H1 (cell line): ENCODE measurements around the gene GADL1. TPM values are rescaled to one million over a fixed set of nuclear protein-coding genes. Genes with fewer than 3 reads are reported as not detected.

Experiments
- CTCF ChIA-PET: fragments of 300-600 bp; sonication (Branson Sonifier 250); formaldehyde crosslinking; loops from one replicate; lab custom pipeline; 2021; ENCODE audit not compliant: partially characterized antibody; lab: Charles Lee
- POLR2A ChIA-PET: fragments of 300-600 bp; sonication (Branson Sonifier 250); formaldehyde crosslinking; loops from one replicate; lab custom pipeline; 2021; ENCODE audit warnings: inconsistent platforms; ENCODE audit not compliant: partially characterized antibody; lab: Charles Lee
- DNase-seq, 2 experiments: peaks; one replicate each; pipeline versions ENCODE4 v3.0.0 to v3.0.0-alpha.2; 2010 to 2022; ENCODE audit warnings: low spot score in 2 of 2, low read depth in 1 of 2, mixed read lengths in 1 of 2
- FAIRE-seq: peaks from 2 replicates; lab custom pipeline; 2011; peaks lifted over from hg19 to GRCh38; lab: Jason Lieb, UNC
- H2AFZ ChIP-seq: 2 replicates; pipeline ENCODE4 v1.8.1; 2012; ENCODE audit warnings: low read length, inconsistent platforms
- H2AK5ac ChIP-seq: 2 replicates; pipeline ENCODE4 v1.6.1; 2013; ENCODE audit warnings: low read depth, low read length
- H2BK120ac ChIP-seq: replicated peaks from 2 replicates; pipeline ENCODE3; 2013; ENCODE audit warnings: low read depth, low read length, inconsistent platforms
- H2BK12ac ChIP-seq: 2 replicates; pipeline ENCODE4 v1.6.1; 2013; ENCODE audit warnings: low read depth, low read length
- H2BK15ac ChIP-seq: 2 replicates; pipeline ENCODE4 v1.6.1; 2013; ENCODE audit warnings: low read length
- H2BK20ac ChIP-seq: 2 replicates; pipeline ENCODE4 v1.6.1; 2013; ENCODE audit warnings: low read length
- H2BK5ac ChIP-seq: 2 replicates; pipeline ENCODE4 v1.6.1; 2013; ENCODE audit warnings: low read depth, low read length
- H3K14ac ChIP-seq: 2 replicates; pipeline ENCODE4 v1.6.1; 2013; ENCODE audit warnings: inconsistent platforms; ENCODE audit not compliant: insufficient read length
- H3K18ac ChIP-seq: 2 replicates; pipeline ENCODE4 v1.6.1; 2013; ENCODE audit warnings: low read length; ENCODE audit errors: extremely low read depth
- H3K23ac ChIP-seq: 2 replicates; pipeline ENCODE4 v1.6.1; 2013; ENCODE audit warnings: inconsistent platforms; ENCODE audit not compliant: insufficient read length
- H3K23me2 ChIP-seq: 2 replicates; pipeline ENCODE4 v1.6.1; 2013; ENCODE audit warnings: low read depth, low read length
- H3K27ac ChIP-seq: 2 replicates; pipeline ENCODE4 v1.6.1; 2011; ENCODE audit warnings: low read depth, low read length, inconsistent platforms
- H3K27me3 ChIP-seq, 4 experiments: replicated peaks in 1 of 4; 1 replicate in 1 of 4; 2 replicates in 3 of 4; pipeline versions ENCODE4 v1.6.1 to v1.8.1; 2011 to 2013; ENCODE audit warnings: low read length in 3 of 4, mild to moderate bottlenecking in 3 of 4, inconsistent platforms in 2 of 4, mixed read lengths in 2 of 4, moderate library complexity in 1 of 4; ENCODE audit not compliant: control insufficient read depth in 3 of 4, insufficient read depth in 3 of 4; ENCODE audit errors: extremely low read depth in 1 of 4
- H3K36me3 ChIP-seq, 4 experiments: 2 replicates each; pipeline versions ENCODE4 v1.6.1 to v1.8.1; 2011 to 2013; ENCODE audit warnings: mild to moderate bottlenecking in 4 of 4, low read length in 3 of 4, moderate library complexity in 2 of 4, control low read depth in 1 of 4, inconsistent platforms in 1 of 4; ENCODE audit not compliant: insufficient read depth in 4 of 4, control insufficient read depth in 2 of 4
- H3K4ac ChIP-seq: replicated peaks from 2 replicates; pipeline ENCODE3; 2013; ENCODE audit warnings: low read length, low read depth, mixed read lengths, inconsistent platforms; ENCODE audit not compliant: insufficient read length
- H3K4me1 ChIP-seq, 4 experiments: replicated peaks in 1 of 4; 1 replicate in 1 of 4; 2 replicates in 3 of 4; pipeline versions ENCODE4 v1.6.1 to v1.8.1; 2011 to 2013; ENCODE audit warnings: low read length in 3 of 4, inconsistent platforms in 2 of 4, mixed read lengths in 1 of 4; ENCODE audit not compliant: insufficient read depth in 4 of 4, control insufficient read depth in 3 of 4
- H3K4me2 ChIP-seq, 2 experiments: 2 replicates each; pipeline versions ENCODE4 v1.6.1 to v1.8.1; 2011 to 2013; ENCODE audit warnings: low read depth in 2 of 2, low read length in 2 of 2, control low read depth in 1 of 2, inconsistent platforms in 1 of 2, mild to moderate bottlenecking in 1 of 2; ENCODE audit not compliant: insufficient read depth in 1 of 2
- H3K4me3 ChIP-seq, 4 experiments: fragments of 200-600, 300-600 bp in 1 of 4; sonication (generic), shearing (Covaris generic), sonication (Bioruptor Twin) in 1 of 4; 2 replicates each; pipeline versions ENCODE4 v1.5.1 to v1.8.1; 2011 to 2016; ENCODE audit warnings: low read length in 4 of 4, low read depth in 3 of 4, control low read depth in 2 of 4, inconsistent platforms in 2 of 4, mild to moderate bottlenecking in 2 of 4, mixed read lengths in 1 of 4, moderate library complexity in 1 of 4; ENCODE audit not compliant: insufficient read depth in 2 of 4; ENCODE audit errors: extremely low read depth in 1 of 4
- H3K56ac ChIP-seq: replicated peaks from 2 replicates; pipeline ENCODE3; 2013; ENCODE audit warnings: low read depth, mild to moderate bottlenecking, mixed read lengths, low read length, inconsistent platforms; ENCODE audit not compliant: insufficient read length
- H3K79me1 ChIP-seq: 2 replicates; pipeline ENCODE4 v1.6.1; 2013; ENCODE audit warnings: low read depth, low read length, control low read depth
- H3K79me2 ChIP-seq, 2 experiments: 2 replicates each; pipeline versions ENCODE4 v1.6.1 to v1.8.1; 2012 to 2013; ENCODE audit warnings: low read length in 2 of 2, mild to moderate bottlenecking in 2 of 2, inconsistent platforms in 1 of 2; ENCODE audit not compliant: insufficient read depth in 2 of 2, control insufficient read depth in 1 of 2
- H3K9ac ChIP-seq, 4 experiments: replicated peaks in 1 of 4; 1 replicate in 1 of 4; 2 replicates in 3 of 4; pipeline versions ENCODE4 v1.6.1 to v1.8.1; 2011 to 2013; ENCODE audit warnings: low read depth in 3 of 4, low read length in 3 of 4, control low read depth in 2 of 4, mild to moderate bottlenecking in 2 of 4, moderate library complexity in 2 of 4, inconsistent platforms in 1 of 4; ENCODE audit errors: extremely low read depth in 1 of 4
- H3K9me3 ChIP-seq, 2 experiments: 2 replicates each; pipeline versions ENCODE4 v1.6.1 to v1.8.1; 2012 to 2013; ENCODE audit warnings: mild to moderate bottlenecking in 2 of 2, moderate library complexity in 2 of 2, control low read depth in 1 of 2, inconsistent platforms in 1 of 2, low read depth in 1 of 2, low read length in 1 of 2, mixed read lengths in 1 of 2; ENCODE audit not compliant: insufficient read depth in 2 of 2
- H4K20me1 ChIP-seq, 2 experiments: replicated peaks in 1 of 2; 2 replicates each; pipeline versions ENCODE3 to v1.8.1; 2011 to 2013; ENCODE audit warnings: inconsistent platforms in 2 of 2, low read length in 2 of 2, mild to moderate bottlenecking in 1 of 2; ENCODE audit not compliant: insufficient read depth in 2 of 2, control insufficient read depth in 1 of 2
- H4K5ac ChIP-seq: 2 replicates; pipeline ENCODE4 v1.6.1; 2013; ENCODE audit warnings: low read length, low read depth, mixed read lengths, inconsistent platforms; ENCODE audit not compliant: insufficient read length
- H4K8ac ChIP-seq: 2 replicates; pipeline ENCODE4 v1.8.0; 2013; ENCODE audit warnings: mild to moderate bottlenecking, moderate library complexity, low read length, inconsistent platforms; ENCODE audit not compliant: insufficient read depth; ENCODE audit errors: extremely low read depth
- H4K91ac ChIP-seq: replicated peaks from 2 replicates; pipeline ENCODE3; 2013; ENCODE audit warnings: low read length, mixed read lengths, inconsistent platforms; ENCODE audit not compliant: insufficient read length
- ASH2L ChIP-seq: fragments of 200-600, 300-600 bp; sonication (generic); IDR thresholded peaks from one replicate; pipeline ENCODE4 v1.7.1; 2017; ENCODE audit warnings: low read length
- BCL11A ChIP-seq, 2 experiments: IDR thresholded peaks; one replicate each; pipeline ENCODE4 v1.6.1; 2011; ENCODE audit warnings: low read depth in 2 of 2, low read length in 2 of 2, mild to moderate bottlenecking in 2 of 2
- CBX8 ChIP-seq: fragments of 300-800, 300-1000 bp; sonication (generic); IDR thresholded peaks from 2 replicates; pipeline ENCODE4 v1.7.1; 2016; ENCODE audit warnings: low read depth, low read length, borderline replicate concordance
- E2F6 ChIP-seq: IDR thresholded peaks from 2 replicates; pipeline ENCODE4 v1.6.1; 2012; ENCODE audit warnings: inconsistent platforms
- HDAC2 ChIP-seq, 2 experiments: fragments of 300-600 bp in 1 of 2; sonication (generic) in 1 of 2; IDR thresholded peaks; 2 replicates each; pipeline ENCODE4 v1.6.1; 2011 to 2012; ENCODE audit warnings: low read depth in 2 of 2, low read length in 2 of 2, mild to moderate bottlenecking in 2 of 2, moderate library complexity in 2 of 2, borderline replicate concordance in 1 of 2, inconsistent platforms in 1 of 2
- HDAC6 ChIP-seq: IDR thresholded peaks from one replicate; pipeline ENCODE4 v1.7.1; 2012; ENCODE audit warnings: low read depth, mild to moderate bottlenecking, inconsistent platforms, low read length, moderate library complexity
- JUN ChIP-seq: IDR thresholded peaks from 2 replicates; pipeline ENCODE4 v1.6.1; 2011; ENCODE audit warnings: low read depth, mild to moderate bottlenecking, improper control_type of control experiment, low read length
- NRF1 ChIP-seq: IDR thresholded peaks from 2 replicates; pipeline ENCODE4 v1.6.1; 2011; ENCODE audit warnings: mild to moderate bottlenecking, low read depth, low read length, improper control_type of control experiment
- RBBP5 ChIP-seq: IDR thresholded peaks from 2 replicates; pipeline ENCODE4 v1.7.1; 2012; ENCODE audit warnings: low read depth, mild to moderate bottlenecking, inconsistent platforms, low read length, moderate library complexity, borderline replicate concordance
- TAF1 ChIP-seq: IDR thresholded peaks from 2 replicates; pipeline ENCODE4 v1.6.1; 2011; ENCODE audit warnings: mild to moderate bottlenecking, low read depth, low read length
- YY1 ChIP-seq: IDR thresholded peaks from 2 replicates; pipeline ENCODE4 v1.6.1; 2011; ENCODE audit warnings: low read depth, mild to moderate bottlenecking, low read length
- WGBS, 2 experiments: shearing (Covaris generic) in 1 of 2; methylation state at CpG; one replicate each; pipeline versions ENCODE4 v1.1.6 to v1.1.7; 2013 to 2015; ENCODE audit warnings: low lambda C conversion rate in 2 of 2, mixed read lengths in 2 of 2, inconsistent platforms in 1 of 2, low coverage in 1 of 2, missing lambda C conversion rate in 1 of 2; ENCODE audit not compliant: insufficient replicate concordance in 2 of 2, insufficient coverage in 1 of 2, insufficient read length in 1 of 2; ENCODE audit errors: extremely low coverage in 1 of 2, missing lambda C conversion rate in 1 of 2; 5-methylcytosine and 5-hydroxymethylcytosine counted together
- polyA plus RNA-seq, 7 experiments: library from polyadenylated mRNA; depleted of rRNA in 3 of 7; stranded (reverse) in 5 of 7; unstranded in 2 of 7; fragments of >200 nt in 5 of 7; fragments of 200-250 nt in 2 of 7; gene quantifications; 1 replicate in 5 of 7; 2 replicates in 1 of 7; 4 replicates in 1 of 7; pipeline versions ENCODE4 v1.2.1 to v1.2.3, GENCODE V29; 2011 to 2013; ENCODE audit warnings: missing spikeins in 2 of 7, mixed read lengths in 2 of 7
- total RNA-seq: library from RNA; stranded (reverse); fragmentation: NEBNext Ultra II Directional; extraction: Animal tissue kit (Norgen Biotek cat#: 25700); gene quantifications from 2 replicates; pipeline ENCODE4 v1.2.1, GENCODE V29; 2021

The GADL1 gene
- total and polyA plus RNA-seq, 2 of the 8 experiments (the other 6 are each of a cell fraction or from before 2014, with no cell fraction given), result 0.03 to 0.30 TPM

GRCh38 chr3:30696896-30697295, 197.6 kb downstream of the GADL1 start:
- Histone ChIP-seq H3K27ac (no peak overlapping the region), H2BK20ac (no peak overlapping the region), H4K5ac (no peak overlapping the region), H2BK5ac (no peak overlapping the region), H3K36me3 (peaks cover 0 to 2% (median 0%) of the 10 kb centered on the region in 4 experiments; a peak in 2 of 8 replicates), H2AFZ (no peak overlapping the region), H3K14ac (no peak overlapping the region), H3K9me3 (peaks cover 1 to 2% of the 10 kb centered on the region in 2 experiments; a peak in 1 of 4 replicates), H3K27me3 (no peaks in the 10 kb centered on the region), H2BK15ac (no peak overlapping the region), H3K9ac (no peak overlapping the region), H3K79me1 (no peaks in the 10 kb centered on the region), H4K91ac (no peak overlapping the region), H3K4me2 (no peak overlapping the region), H3K56ac (no peak overlapping the region), H2BK12ac (no peak overlapping the region), H2BK120ac (no peak overlapping the region), H3K4me1 (peaks cover 0 to 13% (median 5%) of the 10 kb centered on the region in 4 experiments; a peak in 5 of 7 replicates), H4K20me1 (no peaks in the 10 kb centered on the region), H3K23ac (no peak overlapping the region), H3K23me2 (no peaks in the 10 kb centered on the region; the same call in 1 of the 2 replicates), H3K79me2 (no peaks in the 10 kb centered on the region), H3K4me3 (no peak overlapping the region), H3K18ac (no peak overlapping the region), H4K8ac (no peak overlapping the region), H2AK5ac (no peak overlapping the region), H3K4ac (no peak overlapping the region)
- ChIA-PET CTCF (interaction anchor here (0.6 to 6.3 kb wide), 10 partner anchors 9 to 655 kb away, joined by 3 to 60 read pairs (median 3); no protein-coding TSS in a partner anchor), POLR2A (no interaction called here)
- TF ChIP-seq CBX8 (no peak), E2F6 (no peak), HDAC2 (IDR thresholded peaks at IDR 0.05; ENCODE audit: borderline replicate concordance in 1 of 2, low read depth in 2 of 2, low read length in 2 of 2) (no peak), NRF1 (no peak), TAF1 (no peak), ASH2L (no peak), HDAC6 (no peak), JUN (no peak), BCL11A (IDR thresholded peaks at IDR 0.05; ENCODE audit: low read depth in 2 of 2, low read length in 2 of 2) (no peak), YY1 (no peak), RBBP5 (no peak)
- DNase-seq (no peak), FAIRE-seq (no peak)
- WGBS, 2 experiments, result 93% methylated on average over 2 of the region's 2 CpGs; no CpG with 5 or more reads in 1 of the 2 experiments
